CD4-positive, CD25-positive, alpha-beta regulatory T cell (primary cell): ENCODE measurements around the gene CCL25. TPM values are rescaled to one million over a fixed set of nuclear protein-coding genes. Genes with fewer than 3 reads are reported as not detected.

Experiments used
- ATAC-seq, 2 donors: fragments of 150-1000 bp; cut with Tn5 transposase; one replicate each; pipeline ENCODE4 v1.10.0; 2021; ENCODE audit warnings: low read depth in 2 of 2, moderate number of reproducible peaks in 2 of 2, moderate library complexity in 1 of 2
- DNase-seq, 3 donors: peaks; one replicate each; pipeline versions ENCODE4 v3.0.0 to v3.0.0-alpha.2; 2012 to 2022; ENCODE audit warnings: mixed read lengths in 1 of 3
- H3K27ac ChIP-seq: one replicate; pipeline ENCODE4 v1.7.0; 2013; ENCODE audit warnings: mild to moderate bottlenecking, low read length; ENCODE audit not compliant: insufficient read depth, poor library complexity, severe bottlenecking
- H3K27me3 ChIP-seq: one replicate; pipeline ENCODE4 v1.7.0; 2013; ENCODE audit warnings: low read length; ENCODE audit not compliant: control insufficient read depth, insufficient read depth
- H3K36me3 ChIP-seq: one replicate; pipeline ENCODE4 v1.7.0; 2013; ENCODE audit warnings: mild to moderate bottlenecking, low read length, moderate library complexity; ENCODE audit not compliant: control insufficient read depth, insufficient read depth
- H3K4me1 ChIP-seq: 2 replicates; pipeline ENCODE4 v1.7.0; 2013; ENCODE audit warnings: mild to moderate bottlenecking, low read length; ENCODE audit not compliant: insufficient read depth, control insufficient read depth, poor library complexity, severe bottlenecking
- H3K4me3 ChIP-seq: one replicate; pipeline ENCODE4 v1.7.0; 2013; ENCODE audit warnings: low read depth, mild to moderate bottlenecking, low read length, moderate library complexity
- H3K9me3 ChIP-seq, 2 experiments: 1 replicate in 1 of 2; 2 replicates in 1 of 2; pipeline ENCODE4 v1.7.0; 2013; ENCODE audit warnings: low read length in 2 of 2, mild to moderate bottlenecking in 1 of 2, moderate library complexity in 1 of 2; ENCODE audit not compliant: control insufficient read depth in 2 of 2
- H3K27ac Mint-ChIP-seq, 3 donors: one replicate each; pipeline ENCODE4 v1.8.0; 2020 to 2022; ENCODE audit warnings: mild to moderate bottlenecking in 3 of 3, mixed read lengths in 3 of 3, moderate library complexity in 2 of 3
- H3K27me3 Mint-ChIP-seq: one replicate; pipeline ENCODE4 v1.8.0; 2022; ENCODE audit warnings: mild to moderate bottlenecking, mixed read lengths
- H3K36me3 Mint-ChIP-seq: one replicate; pipeline ENCODE4 v1.8.0; 2020; ENCODE audit warnings: mixed read lengths
- H3K4me1 Mint-ChIP-seq, 4 donors: one replicate each; pipeline ENCODE4 v1.8.0; 2020 to 2022; ENCODE audit warnings: mixed read lengths in 4 of 4, mild to moderate bottlenecking in 1 of 4
- H3K4me3 Mint-ChIP-seq, 4 donors: one replicate each; pipeline ENCODE4 v1.8.0; 2020 to 2022; ENCODE audit warnings: mild to moderate bottlenecking in 4 of 4, mixed read lengths in 4 of 4, moderate library complexity in 3 of 4
- H3K9me3 Mint-ChIP-seq, 7 donors: one replicate each; pipeline ENCODE4 v1.8.0; 2020 to 2022; ENCODE audit warnings: mixed read lengths in 7 of 7, mild to moderate bottlenecking in 3 of 7, moderate library complexity in 2 of 7
- polyA plus RNA-seq, 4 donors: library from polyadenylated mRNA; unstranded; fragments of 300-500 nt; fragmentation: Illumina TruSeq; gene quantifications; one replicate each; pipeline ENCODE4 v1.2.3, GENCODE V29; 2021
- total RNA-seq: library from RNA; stranded (reverse); gene quantifications from one replicate; pipeline ENCODE4 v1.2.3, GENCODE V29; 2022

CCL25 gene, protein sequence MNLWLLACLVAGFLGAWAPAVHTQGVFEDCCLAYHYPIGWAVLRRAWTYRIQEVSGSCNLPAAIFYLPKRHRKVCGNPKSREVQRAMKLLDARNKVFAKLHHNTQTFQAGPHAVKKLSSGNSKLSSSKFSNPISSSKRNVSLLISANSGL
- total RNA-seq (not detected), polyA plus RNA-seq (under 1 TPM in 1 of 4 donors, not detected in 3; 0.48 TPM)

DNA sequence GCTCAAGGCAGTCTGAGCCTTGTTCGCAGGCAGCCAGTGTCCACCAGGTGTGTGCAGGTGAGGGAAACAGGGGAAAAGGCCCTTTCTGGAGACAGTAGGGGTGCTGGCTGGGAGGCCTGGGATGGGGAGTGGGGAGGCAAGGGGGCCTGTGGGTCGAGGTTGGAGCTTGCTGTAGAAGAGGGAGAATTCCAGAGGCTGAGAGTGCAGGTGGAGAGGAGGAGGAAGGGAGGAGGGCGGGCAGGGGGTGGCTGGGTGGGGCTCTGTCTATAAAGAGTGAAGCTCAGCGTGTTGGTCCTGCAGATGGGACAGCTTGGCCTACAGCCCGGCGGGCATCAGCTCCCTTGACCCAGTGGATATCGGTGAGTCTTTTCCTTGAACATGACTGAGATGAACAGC is at the start of gene CCL25:
TSS of gene CCL25 (plus strand) at position 297 of the 396 bp plus-strand sequence. CDS start 290 bp downstream, outside the sequence.
- Histone ChIP-seq H3K36me3 (no peaks in the 10 kb centered on the region), H3K4me3 (no peak within 1 kb of the TSS), H3K4me1 (peaks cover 13% of the 10 kb centered on the region), H3K9me3 (no peaks in the 10 kb centered on the region), H3K27ac (no peak within 1 kb of the TSS), H3K27me3 (no peaks in the 10 kb centered on the region)
- no peaks in the 10 kb centered on the region for H3K9me3 Mint-ChIP-seq
- H3K27me3 Mint-ChIP-seq = peaks cover 8% of the 10 kb centered on the region
- no peak for ATAC-seq
- DNase-seq = no peak
- H3K36me3 Mint-ChIP-seq = no peaks in the 10 kb centered on the region
- peak within 1 kb of the TSS; percentile 1 to 28 (median 26) for H3K27ac Mint-ChIP-seq
- peaks cover 0 to 15% (median 6%) of the 10 kb centered on the region in 4 donors for H3K4me1 Mint-ChIP-seq
- H3K4me3 Mint-ChIP-seq = peak within 1 kb of the TSS in 2 of 4 donors; percentile 41

GRCh38 chr19:8004001-8004400 is 48.6 kb upstream of the CCL25 start:
- Histone ChIP-seq H3K36me3 (no peaks in the 10 kb centered on the region), H3K27ac (no peak overlapping the region), H3K4me3 (peak overlapping the region; percentile 72), H3K4me1 (peaks cover 46% of the 10 kb centered on the region), H3K27me3 (no peaks in the 10 kb centered on the region), H3K9me3 (no peaks in the 10 kb centered on the region)
- Mint-ChIP-seq H3K36me3 (no peaks in the 10 kb centered on the region), H3K27me3 (no peaks in the 10 kb centered on the region), H3K9me3 (no peaks in the 10 kb centered on the region), H3K27ac (peak overlapping the region in 2 of 3 donors; percentile 92 to 96), H3K4me3 (peak overlapping the region; percentile 66 to 94 (median 92)), H3K4me1 (peaks cover 18 to 53% (median 32%) of the 10 kb centered on the region in 4 donors)
- DNase-seq (no peak), ATAC-seq (no peak)

- H3K9me3 Mint-ChIP-seq = no peaks in the 10 kb centered on the region
- no peaks in the 10 kb centered on the region for H3K9me3 ChIP-seq
- peaks cover 18 to 48% (median 30%) of the 10 kb centered on the region in 4 donors for H3K4me1 Mint-ChIP-seq
- H3K4me1 ChIP-seq = peaks cover 45% of the 10 kb centered on the region
- no peaks in the 10 kb centered on the region for H3K27me3 Mint-ChIP-seq
- no peaks in the 10 kb centered on the region for H3K36me3 ChIP-seq
- H3K27ac ChIP-seq = peak overlapping the region; percentile 23
- H3K4me3 Mint-ChIP-seq = peak overlapping the region; percentile 66 to 94 (median 92)
- peak; percentile 12 to 46 (median 12) for DNase-seq
- H3K27ac Mint-ChIP-seq = peak overlapping the region in 2 of 3 donors; percentile 92 to 96
- H3K27me3 ChIP-seq = no peaks in the 10 kb centered on the region
- no peaks in the 10 kb centered on the region for H3K36me3 Mint-ChIP-seq
- ATAC-seq = peak in 1 of 2 donors; percentile 18
- peak overlapping the region; percentile 72 for H3K4me3 ChIP-seq
Measured at GRCh38 chr19:8004723-8005513, 47.6 kb upstream of the CCL25 start.

- Mint-ChIP-seq H3K36me3 (no peaks in the 10 kb centered on the region), H3K27me3 (no peaks in the 10 kb centered on the region), H3K27ac (peak within 1 kb of the TSS in 2 of 3 donors; percentile 92 to 96), H3K4me1 (peaks cover 18 to 44% (median 26%) of the 10 kb centered on the region in 4 donors), H3K4me3 (peak within 1 kb of the TSS; percentile 91 to 94 (median 93)), H3K9me3 (no peaks in the 10 kb centered on the region)
- peaks cover 41% of the 10 kb centered on the region for H3K4me1 ChIP-seq
- DNase-seq = peak; percentile 88 to 93 (median 89)
- ATAC-seq = peak; percentile 96 to 97
- peak within 1 kb of the TSS; percentile 72 for H3K4me3 ChIP-seq
- H3K36me3 ChIP-seq = no peaks in the 10 kb centered on the region
- no peaks in the 10 kb centered on the region for H3K9me3 ChIP-seq
- no peaks in the 10 kb centered on the region for H3K27me3 ChIP-seq
- peak within 1 kb of the TSS; percentile 79 for H3K27ac ChIP-seq
Measured at GRCh38 chr19:8005534-8006256, 46.9 kb upstream of the CCL25 start, which contains the start of gene ELAVL1. TSS of gene ELAVL1 (minus strand) at chr19:8005641. CDS start at chr19:7991815, 13,826 bp downstream.

DNA sequence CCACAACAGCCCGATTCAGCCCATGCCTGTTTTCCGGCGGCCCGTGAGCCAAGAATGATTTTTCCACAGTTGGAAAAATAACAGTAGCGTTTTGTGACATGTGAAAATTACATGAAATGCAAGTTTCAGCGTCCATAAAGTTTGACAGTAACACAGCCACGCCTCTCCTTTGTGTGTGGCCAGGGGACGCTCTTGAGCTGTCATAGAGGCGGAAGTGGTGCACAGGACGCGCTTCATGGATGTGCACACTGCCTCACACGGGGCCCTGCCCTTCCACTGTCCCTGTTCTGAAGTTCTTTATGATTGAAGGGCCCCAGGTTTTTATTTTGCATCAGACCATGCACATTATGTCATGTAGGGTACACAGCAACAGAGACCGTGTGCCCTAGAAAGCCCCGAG is 34.8 kb upstream of the CCL25 start:
- Mint-ChIP-seq H3K27ac (peak overlapping the region in 1 of 3 donors; percentile 43), H3K4me1 (peaks cover 0 to 9% (median 4%) of the 10 kb centered on the region in 4 donors), H3K9me3 (no peaks in the 10 kb centered on the region)

GRCh38 chr19:8020681-8021080 is 31.9 kb upstream of the CCL25 start:
- Histone ChIP-seq H3K4me1 (no peaks in the 10 kb centered on the region), H3K36me3 (no peaks in the 10 kb centered on the region), H3K27ac (no peak overlapping the region), H3K4me3 (no peak overlapping the region), H3K9me3 (no peaks in the 10 kb centered on the region), H3K27me3 (no peaks in the 10 kb centered on the region)
- Mint-ChIP-seq H3K36me3 (no peaks in the 10 kb centered on the region), H3K27ac (peak overlapping the region in 2 of 3 donors; percentile 26 to 67), H3K9me3 (no peaks in the 10 kb centered on the region), H3K27me3 (no peaks in the 10 kb centered on the region), H3K4me3 (no peak overlapping the region), H3K4me1 (peaks cover 0 to 9% (median 4%) of the 10 kb centered on the region in 4 donors)
- DNase-seq = no peak
- no peak for ATAC-seq

More for the DNA sequence above, 34.8 kb upstream of the CCL25 start:
- Histone ChIP-seq H3K9me3 (no peaks in the 10 kb centered on the region), H3K27me3 (no peaks in the 10 kb centered on the region), H3K27ac (no peak overlapping the region), H3K36me3 (no peaks in the 10 kb centered on the region), H3K4me3 (no peak overlapping the region), H3K4me1 (no peaks in the 10 kb centered on the region)
- ATAC-seq (peak; percentile 67 to 95), DNase-seq (peak; percentile 9 to 77 (median 40))
- Mint-ChIP-seq H3K27me3 (no peaks in the 10 kb centered on the region), H3K36me3 (no peaks in the 10 kb centered on the region), H3K4me3 (no peak overlapping the region)

DNA sequence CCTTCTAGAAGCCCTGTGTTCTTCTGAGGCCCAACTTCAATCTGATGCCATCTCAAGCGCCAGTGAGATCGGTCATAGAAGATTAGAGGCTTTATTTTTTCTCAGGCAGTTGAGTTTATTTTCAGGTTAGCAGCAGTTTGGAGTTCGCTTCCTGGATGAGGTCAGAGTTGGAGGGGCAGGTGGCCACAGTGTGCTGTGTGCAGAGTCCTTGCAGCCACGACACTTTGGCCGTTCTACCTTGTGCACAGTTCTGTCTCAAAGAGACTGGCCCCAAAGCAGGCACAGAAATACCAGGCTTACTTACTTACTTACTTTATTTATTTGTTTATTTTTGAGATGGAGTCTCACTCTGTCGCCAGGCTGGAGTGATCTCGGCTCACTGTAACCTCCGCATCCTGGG is 31.2 kb upstream of the CCL25 start:
- DNase-seq (no peak), ATAC-seq (no peak)
- no peaks in the 10 kb centered on the region for H3K36me3 ChIP-seq
- H3K27me3 Mint-ChIP-seq = no peaks in the 10 kb centered on the region
- no peak overlapping the region for H3K4me3 ChIP-seq
- H3K9me3 ChIP-seq = no peaks in the 10 kb centered on the region
- H3K4me1 Mint-ChIP-seq = peaks cover 0 to 9% (median 4%) of the 10 kb centered on the region in 4 donors
- no peak overlapping the region for H3K4me3 Mint-ChIP-seq
- no peak overlapping the region for H3K27ac ChIP-seq
- H3K9me3 Mint-ChIP-seq = no peaks in the 10 kb centered on the region
- H3K36me3 Mint-ChIP-seq = no peaks in the 10 kb centered on the region
- no peaks in the 10 kb centered on the region for H3K4me1 ChIP-seq
- H3K27ac Mint-ChIP-seq = peak overlapping the region in 1 of 3 donors; percentile 38
- no peaks in the 10 kb centered on the region for H3K27me3 ChIP-seq
